GM12892 (cell line): ENCODE measurements around the gene ASB8.

Experiments used
- DNase-seq: peaks from one replicate; pipeline ENCODE4 v3.0.0; 2011; ENCODE audit not compliant: insufficient read length
- FAIRE-seq: peaks from 2 replicates; lab custom pipeline; 2011; peaks lifted over from hg19 to GRCh38; lab: Jason Lieb, UNC
- POLR2A ChIP-seq: IDR thresholded peaks from 2 replicates; pipeline ENCODE4 v1.6.1; 2011; ENCODE audit warnings: low read depth, low read length, control low read depth
- POLR2AphosphoS5 ChIP-seq: IDR thresholded peaks from 2 replicates; pipeline ENCODE4 v1.6.1; 2011; ENCODE audit warnings: low read depth, low read length, control low read depth
- TAF1 ChIP-seq: IDR thresholded peaks from 2 replicates; pipeline ENCODE4 v1.6.1; 2011; ENCODE audit warnings: low read depth, mild to moderate bottlenecking, control low read depth, low read length, borderline replicate concordance

The ASB8 gene

DNA sequence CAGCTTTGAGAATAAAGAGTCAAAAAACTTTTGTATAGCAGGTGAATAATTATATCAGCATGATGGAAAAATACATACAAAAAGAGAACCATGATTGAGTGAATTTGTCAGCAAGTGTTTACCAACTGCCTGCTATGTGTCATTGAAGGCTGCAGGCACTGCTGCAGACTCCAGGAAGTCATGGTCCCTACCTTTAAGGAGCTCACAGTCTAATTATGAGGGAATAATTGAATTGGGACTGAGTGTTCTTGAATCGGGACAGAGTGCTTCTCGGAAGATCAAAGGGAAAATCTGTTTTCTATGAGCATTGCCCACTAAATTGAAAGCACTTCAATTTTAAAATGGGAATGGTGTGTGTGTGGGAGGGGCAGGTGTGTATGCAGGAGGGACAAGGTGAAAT is 36.3 kb upstream of the ASB8 start:
- DNase-seq (no peak), FAIRE-seq (no peak)
- TF ChIP-seq TAF1 (no peak), POLR2A (no peak), POLR2AphosphoS5 (no peak)

DNA sequence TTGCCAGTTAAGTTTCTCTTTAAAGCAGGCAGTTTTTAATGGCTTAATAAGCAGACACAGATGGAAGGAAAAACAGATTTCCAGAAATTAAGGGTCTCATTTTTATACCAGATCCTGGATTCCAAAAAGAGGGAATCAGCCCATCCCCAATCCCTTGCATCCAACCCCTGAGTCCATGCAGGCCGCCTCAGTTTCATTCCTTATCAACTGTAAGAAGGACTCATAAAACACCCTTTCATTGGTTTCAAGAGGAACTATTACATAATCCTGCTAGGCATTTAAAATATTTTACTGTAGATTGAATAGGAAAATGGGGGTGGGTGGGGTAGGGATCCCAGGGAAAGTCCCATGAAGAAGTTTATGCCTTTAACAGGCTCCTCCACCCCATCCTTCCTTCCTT is 35.5 kb upstream of the ASB8 start:
- FAIRE-seq, result no peak
- DNase-seq, result no peak
- TF ChIP-seq TAF1 (no peak), POLR2AphosphoS5 (no peak), POLR2A (no peak)

DNA sequence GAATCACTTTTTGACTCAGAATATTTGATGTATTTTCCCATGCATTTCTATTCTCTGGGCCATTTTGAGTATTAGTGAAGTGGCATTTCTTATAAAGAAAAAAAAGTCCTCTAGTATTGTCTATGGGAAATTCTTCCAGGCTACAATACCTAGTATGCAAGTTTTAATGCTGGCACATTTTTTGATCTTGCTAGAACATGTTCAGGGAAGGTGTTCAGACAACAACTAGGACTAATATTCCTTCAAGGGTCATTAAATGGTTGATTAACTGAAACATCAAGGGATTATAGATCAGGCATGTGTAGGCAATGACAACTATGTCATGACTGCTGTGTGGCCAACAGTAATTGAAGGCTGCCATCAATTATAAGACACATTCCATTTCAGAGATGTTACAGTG is 33.8 kb upstream of the ASB8 start:
- FAIRE-seq, result no peak
- no peak for TF ChIP-seq POLR2A
- TF ChIP-seq POLR2AphosphoS5, result no peak
- no peak for TF ChIP-seq TAF1

DNA sequence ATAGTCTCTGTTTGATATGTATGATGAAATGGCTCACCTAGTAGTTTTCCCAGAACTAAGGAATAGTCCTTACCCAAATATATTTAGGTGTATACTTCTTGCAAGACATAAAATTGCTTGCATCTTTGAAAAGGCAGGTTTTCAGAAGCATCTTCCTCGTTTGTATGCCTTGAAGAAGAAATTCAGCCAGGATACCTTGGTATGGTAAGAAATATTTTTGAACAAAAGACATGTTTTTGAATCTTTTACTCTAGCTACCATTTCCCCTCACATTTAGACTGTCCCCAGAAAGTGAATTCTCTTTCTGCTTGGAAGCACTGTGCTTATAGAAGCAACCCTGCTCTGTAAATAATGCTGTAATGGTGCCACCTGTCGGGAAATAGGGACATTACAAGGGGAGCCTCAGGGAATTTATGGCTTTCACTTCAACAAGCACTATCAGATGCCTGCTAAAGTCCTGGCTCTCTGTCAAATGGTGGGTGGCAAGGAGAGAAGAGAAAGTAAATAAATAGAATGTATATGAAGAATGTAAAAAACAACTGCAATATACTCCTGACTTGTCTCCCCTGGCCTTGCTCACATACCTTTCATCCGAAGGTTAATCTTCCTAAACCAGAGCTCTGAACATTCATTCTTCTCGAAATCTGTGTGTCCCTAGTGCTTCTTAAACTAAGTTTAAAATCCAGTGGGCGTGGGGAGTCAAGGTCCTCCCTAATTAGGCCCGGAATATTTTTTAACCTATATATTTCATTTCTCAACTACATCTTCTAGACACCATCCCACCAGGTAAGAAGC is 32.2 kb upstream of the ASB8 start:
- FAIRE-seq, result peak; percentile 94
- TF ChIP-seq POLR2AphosphoS5 (no peak), TAF1 (no peak), POLR2A (no peak)
- no peak for DNase-seq

More for the DNA sequence above, 33.8 kb upstream of the ASB8 start:
- DNase-seq, result no peak

DNA sequence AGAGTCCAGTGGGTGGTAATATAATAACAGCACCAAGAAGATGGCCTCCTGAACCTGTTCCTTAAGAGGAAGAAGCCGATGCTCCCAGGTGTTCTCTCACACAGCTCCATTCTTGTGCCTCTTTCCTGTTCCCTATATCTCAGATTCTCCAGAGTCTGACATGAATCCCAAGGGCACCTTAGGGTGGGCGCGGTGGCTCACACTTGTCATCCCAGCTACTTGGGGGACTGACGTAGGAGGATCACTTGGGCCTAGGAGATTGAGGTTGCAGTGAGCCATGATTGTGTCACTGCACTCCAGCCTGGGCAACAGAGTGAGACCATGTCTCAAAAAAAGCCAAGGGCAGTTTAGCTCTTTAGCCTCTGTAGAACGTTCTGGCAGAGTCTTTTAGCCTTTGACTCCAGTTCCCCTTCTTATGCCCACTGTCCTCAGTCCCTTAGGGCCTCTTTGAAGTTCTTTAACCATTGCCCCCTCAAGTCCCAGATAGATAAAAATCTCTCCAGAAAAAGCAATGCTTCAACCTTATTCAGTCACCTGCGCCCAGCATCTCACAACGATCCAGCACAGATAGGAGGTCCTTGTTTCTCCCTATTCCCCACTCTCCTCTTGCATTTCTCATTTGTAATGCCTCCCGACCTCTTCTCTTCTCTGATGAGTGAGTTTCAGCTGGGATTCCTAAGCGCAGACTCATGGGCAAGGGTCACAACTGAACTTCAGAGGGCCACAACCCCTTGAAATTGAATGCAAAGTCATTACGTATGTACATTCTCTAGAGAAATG is 30.8 kb upstream of the ASB8 start:
- no peak for TF ChIP-seq TAF1
- no peak for TF ChIP-seq POLR2A
- no peak for FAIRE-seq

DNA sequence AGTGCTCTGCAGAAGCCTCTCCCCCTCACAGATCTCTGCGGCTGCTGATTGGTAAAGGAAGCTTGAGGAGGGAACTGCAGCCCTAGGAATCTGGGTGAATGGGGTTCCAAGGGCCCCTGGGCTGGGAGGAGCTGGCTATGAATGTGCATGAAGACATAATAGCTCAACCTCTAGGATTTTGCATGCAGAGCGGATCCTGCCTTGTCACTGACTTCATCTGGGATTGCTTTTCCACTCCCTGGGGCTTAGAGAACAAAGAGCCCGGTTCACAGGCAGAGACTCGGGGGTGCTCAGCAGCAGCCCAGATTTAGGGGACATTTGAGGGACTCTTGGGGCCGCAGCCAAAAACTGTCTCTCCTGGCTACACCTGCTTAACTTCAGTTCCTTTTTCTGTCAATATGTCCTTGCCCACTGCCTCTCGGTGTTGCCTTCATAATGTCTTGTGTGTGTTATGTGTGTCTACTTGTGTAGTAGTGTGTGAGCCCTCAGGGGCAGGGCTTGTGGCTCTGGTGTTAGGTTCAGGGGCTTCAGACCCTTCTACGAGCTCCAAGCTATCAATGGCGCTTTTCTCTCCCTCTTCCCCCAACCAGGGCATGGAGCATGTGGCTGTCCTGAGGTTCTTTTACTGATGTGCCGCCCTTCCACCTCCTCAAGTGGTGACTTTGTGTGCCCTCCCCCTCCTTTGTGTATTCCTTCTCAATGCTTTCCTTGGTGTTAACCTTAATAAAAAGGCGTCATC is 28.0 kb upstream of the ASB8 start:
- no peak for DNase-seq
- no peak for TF ChIP-seq POLR2A
- no peak for TF ChIP-seq POLR2AphosphoS5
- TF ChIP-seq TAF1, result no peak
- no peak for FAIRE-seq

More for the DNA sequence above, 30.8 kb upstream of the ASB8 start:
- no peak for DNase-seq

DNA sequence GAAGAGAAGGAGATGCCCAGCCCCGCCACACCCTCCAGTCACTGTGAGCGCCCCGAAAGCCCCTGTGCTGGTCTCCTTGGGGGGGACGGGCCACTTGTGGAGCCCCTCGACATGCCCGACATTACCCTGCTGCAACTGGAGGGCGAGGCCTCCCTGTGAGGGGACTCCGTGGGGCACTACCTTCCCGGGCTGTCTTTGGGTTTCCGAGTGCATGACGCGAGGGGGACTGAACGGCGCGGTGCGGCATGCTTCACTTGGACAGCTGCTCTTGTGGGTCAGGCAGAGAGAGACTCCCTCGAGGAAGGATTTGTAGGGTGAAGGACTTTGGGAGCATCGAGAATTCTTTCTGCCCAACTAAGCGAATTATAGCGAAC is 27.2 kb upstream of the ASB8 start:
- TF ChIP-seq POLR2AphosphoS5 (no peak), TAF1 (no peak)
- no peak for FAIRE-seq
- DNase-seq, result no peak

DNA sequence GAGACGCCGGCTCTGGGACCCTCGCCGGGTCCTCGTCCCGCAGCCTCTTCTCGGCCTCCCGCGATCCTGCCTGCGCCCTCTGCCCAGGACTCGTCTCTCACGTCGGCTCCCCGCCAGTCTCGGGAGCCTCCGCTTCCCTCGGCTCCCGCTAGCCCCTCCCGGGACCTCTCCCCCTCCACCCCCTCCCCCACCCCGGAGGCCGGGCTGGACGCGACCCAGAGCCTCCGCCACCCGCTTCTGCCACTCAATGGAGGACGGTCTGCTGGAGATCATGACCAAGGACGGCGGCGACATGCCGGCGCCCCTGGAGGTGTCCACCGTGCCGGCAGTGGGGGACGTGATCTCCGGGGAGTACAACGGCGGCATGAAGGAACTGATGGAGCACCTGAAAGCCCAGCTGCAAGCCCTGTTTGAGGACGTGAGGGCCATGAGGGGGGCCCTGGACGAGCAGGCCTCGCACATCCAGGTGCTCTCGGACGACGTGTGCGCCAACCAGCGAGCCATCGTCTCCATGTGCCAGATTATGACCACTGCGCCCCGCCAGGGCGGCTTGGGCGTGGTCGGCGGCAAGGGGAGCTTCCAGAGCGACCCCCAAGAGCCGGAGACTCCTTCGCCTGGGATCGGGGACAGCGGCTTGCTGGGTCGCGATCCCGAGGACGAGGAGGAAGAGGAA is 26.7 kb upstream of the ASB8 start:
- FAIRE-seq, result no peak
- TF ChIP-seq TAF1, result no peak
- TF ChIP-seq POLR2A, result no peak
- TF ChIP-seq POLR2AphosphoS5, result no peak
- no peak for DNase-seq

DNA sequence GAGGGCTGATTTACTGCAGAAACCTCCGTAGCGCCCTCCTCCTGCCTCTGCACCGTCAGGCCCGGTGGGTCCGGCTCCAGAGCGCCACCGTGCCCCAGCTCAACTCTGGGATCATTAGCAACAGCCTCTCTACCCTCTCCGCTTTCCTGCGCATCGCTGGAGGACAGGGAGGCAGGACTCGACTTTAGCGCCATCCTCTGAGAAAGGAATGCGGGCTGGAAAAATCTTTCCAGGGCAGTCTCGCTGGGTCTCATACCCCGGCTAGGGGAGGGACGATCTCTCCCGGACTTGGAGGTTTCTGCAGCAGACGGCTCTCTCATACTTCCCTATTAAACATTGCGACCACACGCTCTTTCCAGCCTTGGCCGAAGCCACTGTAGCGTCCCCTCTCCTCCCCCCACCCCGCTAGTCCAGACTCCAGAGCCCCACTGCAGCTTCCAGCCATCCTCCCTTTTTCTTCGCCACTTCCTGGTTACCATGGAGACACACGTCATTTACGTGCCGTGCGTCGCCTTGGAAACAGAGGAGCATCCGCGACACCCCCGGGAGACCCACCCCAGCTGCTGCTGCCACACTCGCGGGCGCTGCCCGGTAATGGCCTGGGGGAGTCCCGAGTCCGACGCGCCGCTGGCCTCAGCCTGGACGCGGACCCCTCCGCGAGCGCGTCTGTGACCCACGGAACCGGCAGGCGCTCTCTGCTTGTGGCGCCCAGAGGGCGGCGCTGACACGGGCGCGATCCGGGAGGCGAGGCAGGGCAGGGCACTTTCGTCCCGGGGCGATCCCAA is 26.0 kb upstream of the ASB8 start, which contains the start of gene CCDC184:
CCDC184 (plus strand) TSS at position 554 of the 785 bp plus-strand sequence. CDS start 479 bp downstream, outside the sequence.
- TF ChIP-seq TAF1, result no peak
- no peak for TF ChIP-seq POLR2A
- TF ChIP-seq POLR2AphosphoS5, result no peak
- DNase-seq (peak; percentile 65), FAIRE-seq (peak; percentile 88)

DNA sequence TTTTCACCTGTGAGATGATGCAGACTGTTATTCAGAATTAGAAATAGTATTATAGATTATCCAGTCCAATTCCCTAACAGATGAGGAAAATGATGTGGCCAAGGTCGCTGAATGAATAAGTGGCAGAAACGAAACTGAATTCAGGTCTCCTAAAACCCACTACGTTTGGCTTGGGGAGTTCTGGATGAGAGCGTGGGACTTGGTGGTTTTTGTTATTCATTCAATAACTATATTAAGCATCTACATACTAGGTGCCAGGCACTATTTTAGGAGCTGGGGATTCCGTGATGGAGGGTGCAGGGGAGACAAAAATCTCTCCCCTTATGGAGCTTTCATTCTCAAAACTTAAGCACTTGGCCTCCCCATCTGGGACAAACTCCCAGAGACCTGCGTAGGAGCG is 25.3 kb upstream of the ASB8 start:
- no peak for TF ChIP-seq POLR2A
- no peak for DNase-seq
- no peak for FAIRE-seq

DNA sequence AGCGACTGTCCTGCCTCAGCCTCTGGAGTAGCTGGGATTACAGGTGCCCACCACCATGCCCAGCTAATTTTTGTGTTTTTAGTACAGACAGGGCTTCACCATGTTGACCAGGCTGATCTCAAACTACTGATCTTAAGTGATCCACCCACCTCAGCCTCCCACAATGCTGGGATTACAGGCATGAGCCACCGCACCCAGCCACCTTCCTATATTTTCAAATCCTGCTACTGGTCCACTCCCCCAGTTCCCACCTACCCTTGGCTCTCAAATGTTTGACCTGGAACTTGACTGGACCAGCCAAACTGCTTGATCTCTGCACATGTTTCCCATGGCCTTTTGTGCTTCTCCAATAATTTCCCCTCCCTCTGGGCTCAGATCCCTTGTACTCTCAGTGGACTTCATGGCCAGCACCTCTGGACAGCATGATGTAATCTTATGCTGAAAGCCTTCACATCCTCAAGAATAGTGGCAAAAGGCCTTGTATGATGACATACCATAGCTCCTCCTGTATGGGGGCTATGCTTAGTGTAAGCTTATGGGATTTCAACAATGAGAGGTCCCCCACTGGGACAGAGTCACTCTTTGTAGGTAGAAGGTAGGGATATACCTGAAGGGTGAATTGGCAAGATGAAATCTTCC is 23.7 kb upstream of the ASB8 start:
- no peak for DNase-seq
- FAIRE-seq, result no peak
- TF ChIP-seq POLR2A (no peak), TAF1 (no peak), POLR2AphosphoS5 (no peak)
